Measurements from ENCODE around the gene SLC30A10.
"Not testable (repeated sequence)": the region's sequence is repeated elsewhere in the genome, so short reads cannot be mapped to it uniquely, and the experiment has no call there.

SLC30A10 gene

GRCh38 chr1:219891846-219892245 is 36.5 kb downstream of the SLC30A10 start:
- not testable (repeated sequence) for DNase-seq (ENCODE audit: low read depth)

- not testable (repeated sequence) for DNase-seq (ENCODE audit: low read depth)
Observed at GRCh38 chr1:219888667-219889066, 39.7 kb downstream of the SLC30A10 start.

- no peak for DNase-seq (ENCODE audit: low read depth)
Observed at GRCh38 chr1:219885680-219886079, 42.7 kb downstream of the SLC30A10 start.

- DNase-seq (ENCODE audit: low read depth): no peak
Observed at GRCh38 chr1:219883400-219884332, 44.7 kb downstream of the SLC30A10 start.

- no peak for DNase-seq (ENCODE audit: low read depth)
Observed at GRCh38 chr1:219882755-219883154, 45.6 kb downstream of the SLC30A10 start.

- DNase-seq (ENCODE audit: low read depth): no peak
Observed at GRCh38 chr1:219882096-219882495, 46.3 kb downstream of the SLC30A10 start.

- no peak for DNase-seq (ENCODE audit: low read depth)
Observed at GRCh38 chr1:219880765-219881457, 47.4 kb downstream of the SLC30A10 start.

GRCh38 chr1:219876798-219877209 is 51.6 kb downstream of the SLC30A10 start:
- no peak for DNase-seq (ENCODE audit: low read depth)

- DNase-seq (ENCODE audit: low read depth): no peak
Observed at GRCh38 chr1:219875860-219876259, 52.5 kb downstream of the SLC30A10 start.

GRCh38 chr1:219872538-219872937 is 55.8 kb downstream of the SLC30A10 start:
- DNase-seq (ENCODE audit: low read depth): not testable (repeated sequence)

- DNase-seq (ENCODE audit: low read depth): no peak
Observed at GRCh38 chr1:219871427-219872057, 56.8 kb downstream of the SLC30A10 start.

- not testable (repeated sequence) for DNase-seq (ENCODE audit: low read depth)
Observed at GRCh38 chr1:219868615-219869014, 59.7 kb downstream of the SLC30A10 start.

Data from fibroblast of gingiva (primary cell).